ENCODE data around the gene FARS2. TPM values are rescaled to one million over a fixed set of nuclear protein-coding genes. Genes with fewer than 3 reads are reported as not detected.

Gene FARS2
- total and polyA plus RNA-seq, 2 of the 13 experiments (the other 11 are each of a cell fraction or from before 2014, with no cell fraction given), result 15.4 to 26.0 TPM

DNA sequence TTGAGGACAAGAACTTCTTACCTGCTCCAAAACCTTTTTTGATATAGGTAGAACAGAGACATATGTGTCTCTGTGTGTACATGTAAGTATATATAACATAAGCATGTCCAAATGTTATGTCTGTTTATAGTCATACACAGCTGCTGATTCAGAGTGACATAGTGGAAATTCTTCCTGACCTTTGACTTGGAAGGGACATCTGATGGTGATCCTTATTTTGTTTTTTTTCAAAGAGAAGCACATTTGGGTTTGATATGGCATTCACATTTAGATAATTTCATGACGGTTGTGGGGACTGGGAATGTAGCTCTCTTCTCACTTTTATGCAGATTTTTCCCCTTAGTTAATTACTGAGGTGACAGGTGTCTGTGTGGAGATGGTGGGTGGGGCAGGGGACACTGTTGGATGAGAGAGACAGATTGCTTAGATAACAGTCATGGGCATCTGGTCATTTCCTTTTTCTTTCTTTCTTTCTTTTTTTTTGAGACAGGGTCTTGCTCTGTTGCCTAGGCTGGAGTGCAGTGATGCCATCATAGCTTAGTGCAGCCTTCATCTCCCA, 39.0 kb downstream of the FARS2 start (continued):
- TF ChIP-seq ZNF414 (CRISPR knock-in tag; IDR thresholded peaks at IDR 0.05) (no peak), ETV5 (CRISPR knock-in tag; IDR thresholded peaks at IDR 0.05; ENCODE audit: borderline replicate concordance) (no peak), MAF1 (CRISPR knock-in tag; IDR thresholded peaks at IDR 0.05; ENCODE audit: borderline replicate concordance) (no peak)
- TF ChIP-seq, protein P1, sequence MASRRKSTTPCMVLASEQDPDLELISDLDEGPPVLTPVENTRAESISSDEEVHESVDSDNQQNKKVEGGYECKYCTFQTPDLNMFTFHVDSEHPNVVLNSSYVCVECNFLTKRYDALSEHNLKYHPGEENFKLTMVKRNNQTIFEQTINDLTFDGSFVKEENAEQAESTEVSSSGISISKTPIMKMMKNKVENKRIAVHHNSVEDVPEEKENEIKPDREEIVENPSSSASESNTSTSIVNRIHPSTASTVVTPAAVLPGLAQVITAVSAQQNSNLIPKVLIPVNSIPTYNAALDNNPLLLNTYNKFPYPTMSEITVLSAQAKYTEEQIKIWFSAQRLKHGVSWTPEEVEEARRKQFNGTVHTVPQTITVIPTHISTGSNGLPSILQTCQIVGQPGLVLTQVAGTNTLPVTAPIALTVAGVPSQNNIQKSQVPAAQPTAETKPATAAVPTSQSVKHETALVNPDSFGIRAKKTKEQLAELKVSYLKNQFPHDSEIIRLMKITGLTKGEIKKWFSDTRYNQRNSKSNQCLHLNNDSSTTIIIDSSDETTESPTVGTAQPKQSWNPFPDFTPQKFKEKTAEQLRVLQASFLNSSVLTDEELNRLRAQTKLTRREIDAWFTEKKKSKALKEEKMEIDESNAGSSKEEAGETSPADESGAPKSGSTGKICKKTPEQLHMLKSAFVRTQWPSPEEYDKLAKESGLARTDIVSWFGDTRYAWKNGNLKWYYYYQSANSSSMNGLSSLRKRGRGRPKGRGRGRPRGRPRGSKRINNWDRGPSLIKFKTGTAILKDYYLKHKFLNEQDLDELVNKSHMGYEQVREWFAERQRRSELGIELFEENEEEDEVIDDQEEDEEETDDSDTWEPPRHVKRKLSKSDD (CRISPR knock-in tag; IDR thresholded peaks at IDR 0.05; ENCODE audit: low read depth), result no peak

- peaks cover 5% of the 10 kb centered on the region for H3K79me2 ChIP-seq (ENCODE audit: insufficient read depth, low read length)
- H3K9ac ChIP-seq (ENCODE audit: insufficient read depth, low read depth, low read length), result no peak overlapping the region
- no peak overlapping the region for H3K27ac ChIP-seq (ENCODE audit: extremely low read length, insufficient read depth, low read length)
- H3K4me2 ChIP-seq (ENCODE audit: low read depth, low read length), result no peak overlapping the region
- no peaks in the 10 kb centered on the region for H3K9me3 ChIP-seq (ENCODE audit: low read length)
- intact Hi-C loops (cut with micrococcal nuclease; ENCODE audit: unreplicated experiment), result loop anchor here (2.0 kb wide), 1 partner anchor 88 kb away; no protein-coding TSS in a partner anchor
- FAIRE-seq, result no peak
- peak; percentile 20; the same call in 1 of the 3 replicates for ATAC-seq
- no peaks in the 10 kb centered on the region for H4K20me1 ChIP-seq (ENCODE audit: insufficient read depth, low read length)
- POLR2A ChIA-PET, result no interaction called here
- BruUV-seq (replicated peaks), result no TSS peak
- no peak overlapping the region for H2AFZ ChIP-seq (ENCODE audit: low read length)
- no peaks in the 10 kb centered on the region for H3K36me3 ChIP-seq (replicated peaks in 1 of 2; ENCODE audit: control insufficient read depth in 1 of 2, insufficient read depth in 2 of 2, low read length in 2 of 2)
- peaks cover 22% of the 10 kb centered on the region for H3K4me1 ChIP-seq (ENCODE audit: insufficient read depth, low read length)
- WGBS (ENCODE audit: low lambda C conversion rate), result 93% methylated on average over 10 of the region's 10 CpGs
- H3K27me3 ChIP-seq (ENCODE audit: control insufficient read depth in 1 of 2, insufficient read depth in 2 of 2, low read length in 2 of 2), result no peaks in the 10 kb centered on the region
- CTCF ChIA-PET (ENCODE audit: low intra/inter-chr PET ratio, low total read pairs), result interaction anchor here (1.8 to 2.1 kb wide), 2 partner anchors 87 to 245 kb away, joined by 10 to 19 read pairs; no protein-coding TSS in a partner anchor
- TF ChIP-seq ZNF709 (CRISPR knock-in tag; IDR thresholded peaks at IDR 0.05), result no peak
- TF ChIP-seq, protein P2, sequence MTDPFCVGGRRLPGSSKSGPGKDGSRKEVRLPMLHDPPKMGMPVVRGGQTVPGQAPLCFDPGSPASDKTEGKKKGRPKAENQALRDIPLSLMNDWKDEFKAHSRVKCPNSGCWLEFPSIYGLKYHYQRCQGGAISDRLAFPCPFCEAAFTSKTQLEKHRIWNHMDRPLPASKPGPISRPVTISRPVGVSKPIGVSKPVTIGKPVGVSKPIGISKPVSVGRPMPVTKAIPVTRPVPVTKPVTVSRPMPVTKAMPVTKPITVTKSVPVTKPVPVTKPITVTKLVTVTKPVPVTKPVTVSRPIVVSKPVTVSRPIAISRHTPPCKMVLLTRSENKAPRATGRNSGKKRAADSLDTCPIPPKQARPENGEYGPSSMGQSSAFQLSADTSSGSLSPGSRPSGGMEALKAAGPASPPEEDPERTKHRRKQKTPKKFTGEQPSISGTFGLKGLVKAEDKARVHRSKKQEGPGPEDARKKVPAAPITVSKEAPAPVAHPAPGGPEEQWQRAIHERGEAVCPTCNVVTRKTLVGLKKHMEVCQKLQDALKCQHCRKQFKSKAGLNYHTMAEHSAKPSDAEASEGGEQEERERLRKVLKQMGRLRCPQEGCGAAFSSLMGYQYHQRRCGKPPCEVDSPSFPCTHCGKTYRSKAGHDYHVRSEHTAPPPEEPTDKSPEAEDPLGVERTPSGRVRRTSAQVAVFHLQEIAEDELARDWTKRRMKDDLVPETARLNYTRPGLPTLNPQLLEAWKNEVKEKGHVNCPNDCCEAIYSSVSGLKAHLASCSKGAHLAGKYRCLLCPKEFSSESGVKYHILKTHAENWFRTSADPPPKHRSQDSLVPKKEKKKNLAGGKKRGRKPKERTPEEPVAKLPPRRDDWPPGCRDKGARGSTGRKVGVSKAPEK (CRISPR knock-in tag; IDR thresholded peaks at IDR 0.05; ENCODE audit: borderline replicate concordance), result 0 out of 2 replicates have a peak, but pooled peaks have one; percentile 43
- DNase-seq (ENCODE audit: low spot score), result no peak
- in situ Hi-C loops (cut with HindIII; ENCODE audit: extremely low pct_ligation_motif_present, low pct_unique_long_range_greater_than_20kb), result loop anchor here (5.0 kb wide), 2 partner anchors 85 to 160 kb away; no protein-coding TSS in a partner anchor
- no peak overlapping the region for H3K4me3 ChIP-seq (replicated peaks in 1 of 3; ENCODE audit: insufficient read depth in 1 of 3, low read depth in 2 of 3, low read length in 3 of 3)
These were observed 41.1 kb downstream of the FARS2 start for GRCh38 chr6:5302220-5302946.

Measured in HepG2 (cell line).